ENCODE measurements around the gene MAPT. TPM values are rescaled to one million over a fixed set of nuclear protein-coding genes. Genes with fewer than 3 reads are reported as not detected.
A peak's percentile ranks its signal among the peaks of the same experiment; 100 is the strongest.

The MAPT gene
- total and polyA plus RNA-seq, 2 of the 13 experiments (the other 11 are each of a cell fraction or from before 2014, with no cell fraction given), result 2.1 to 2.8 TPM

- no peak for TF ChIP-seq ZNF609 (CRISPR knock-in tag; IDR thresholded peaks at IDR 0.05; ENCODE audit: borderline replicate concordance)
- TF ChIP-seq POLR2AphosphoS5 (IDR thresholded peaks at IDR 0.05; ENCODE audit: low read depth, low read length), result peak; percentile 19; the same call in 1 of the 2 replicates
- no peak for TF ChIP-seq SKI (IDR thresholded peaks at IDR 0.05; ENCODE audit: partially characterized antibody)
- TF ChIP-seq POLR2A (IDR thresholded peaks at IDR 0.05; ENCODE audit: insufficient read depth in 1 of 2, low read depth in 2 of 2, low read length in 2 of 2), result peak in 1 of 2 experiments; percentile 25; a peak in 1 of 4 replicates
- TF ChIP-seq ZBTB37 (CRISPR knock-in tag; IDR thresholded peaks at IDR 0.05), result no peak
- no peak for TF ChIP-seq GABPA (IDR thresholded peaks at IDR 0.05; ENCODE audit: low read depth, low read length)
- no peak for TF ChIP-seq GABPA (CRISPR knock-in tag; IDR thresholded peaks at IDR 0.05; ENCODE audit: low read depth)
- no peak; the same call in 1 of the 2 replicates for TF ChIP-seq NR2F6 (IDR thresholded peaks at IDR 0.05)
- TF ChIP-seq NR2F6 (CRISPR knock-in tag; IDR thresholded peaks at IDR 0.05), result no peak
- TF ChIP-seq GATAD2A (CRISPR knock-in tag; IDR thresholded peaks at IDR 0.05), result peak; percentile 68
- no peak for TF ChIP-seq ZNF138 (CRISPR knock-in tag; IDR thresholded peaks at IDR 0.05; ENCODE audit: low read depth)
- no peak for TF ChIP-seq HNRNPH1 (optimal IDR thresholded peaks at IDR 0.05; ENCODE audit: low read depth, low read length)
- TF ChIP-seq ZBTB33 (CRISPR knock-in tag; IDR thresholded peaks at IDR 0.05), result no peak
- no peak for TF ChIP-seq NR1H2 (CRISPR knock-in tag; IDR thresholded peaks at IDR 0.05; ENCODE audit: borderline replicate concordance, low read depth)
- no peak for TF ChIP-seq ESRRA (CRISPR knock-in tag; IDR thresholded peaks at IDR 0.05; ENCODE audit: low read depth)
- TF ChIP-seq GZF1 (CRISPR knock-in tag; IDR thresholded peaks at IDR 0.05), result no peak
Observed at GRCh38 chr17:45935197-45935709, 40.9 kb downstream of the MAPT start (continued).

Measured in HepG2 (cell line).